ENCODE data around the gene TNNT3.
A peak's percentile ranks its signal among the peaks of the same experiment; 100 is the strongest.

Gene TNNT3

DNA sequence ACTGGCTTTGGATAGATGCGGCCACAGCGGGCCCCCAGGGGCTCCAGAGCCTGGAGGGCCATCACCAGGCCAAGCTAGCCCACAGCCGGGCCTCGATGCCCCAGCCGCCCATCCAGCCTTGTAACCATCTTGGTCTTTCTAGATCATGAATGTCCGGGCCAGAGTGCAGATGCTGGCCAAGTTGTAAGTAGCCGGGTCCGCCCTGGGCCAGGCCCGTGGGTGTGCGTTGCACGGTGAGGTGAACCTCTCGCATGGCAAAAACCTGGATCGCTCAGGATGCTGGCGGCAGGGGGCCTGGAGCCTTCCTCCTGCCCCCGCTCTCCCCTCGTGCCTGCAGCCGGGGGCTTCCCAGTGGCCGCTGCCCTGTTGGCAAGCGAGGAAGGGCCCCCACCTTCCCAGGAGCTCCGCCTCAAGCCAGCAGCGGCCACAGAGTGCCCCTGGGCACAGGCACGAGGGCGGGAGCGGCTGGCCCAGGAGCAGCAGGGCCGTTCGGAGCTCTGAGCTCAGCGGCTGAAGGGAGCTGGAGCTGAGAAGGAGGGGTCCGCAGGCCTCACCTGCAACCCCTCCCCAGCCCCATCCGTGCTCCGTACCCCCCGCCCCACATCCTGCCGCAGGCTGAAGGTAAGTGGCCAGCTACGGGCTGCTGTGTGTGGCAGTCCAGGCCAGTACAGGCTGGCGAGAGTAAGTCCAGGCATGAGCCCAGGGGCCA is 16.7 kb downstream of the TNNT3 start:
- DNase-seq: no peak

DNA sequence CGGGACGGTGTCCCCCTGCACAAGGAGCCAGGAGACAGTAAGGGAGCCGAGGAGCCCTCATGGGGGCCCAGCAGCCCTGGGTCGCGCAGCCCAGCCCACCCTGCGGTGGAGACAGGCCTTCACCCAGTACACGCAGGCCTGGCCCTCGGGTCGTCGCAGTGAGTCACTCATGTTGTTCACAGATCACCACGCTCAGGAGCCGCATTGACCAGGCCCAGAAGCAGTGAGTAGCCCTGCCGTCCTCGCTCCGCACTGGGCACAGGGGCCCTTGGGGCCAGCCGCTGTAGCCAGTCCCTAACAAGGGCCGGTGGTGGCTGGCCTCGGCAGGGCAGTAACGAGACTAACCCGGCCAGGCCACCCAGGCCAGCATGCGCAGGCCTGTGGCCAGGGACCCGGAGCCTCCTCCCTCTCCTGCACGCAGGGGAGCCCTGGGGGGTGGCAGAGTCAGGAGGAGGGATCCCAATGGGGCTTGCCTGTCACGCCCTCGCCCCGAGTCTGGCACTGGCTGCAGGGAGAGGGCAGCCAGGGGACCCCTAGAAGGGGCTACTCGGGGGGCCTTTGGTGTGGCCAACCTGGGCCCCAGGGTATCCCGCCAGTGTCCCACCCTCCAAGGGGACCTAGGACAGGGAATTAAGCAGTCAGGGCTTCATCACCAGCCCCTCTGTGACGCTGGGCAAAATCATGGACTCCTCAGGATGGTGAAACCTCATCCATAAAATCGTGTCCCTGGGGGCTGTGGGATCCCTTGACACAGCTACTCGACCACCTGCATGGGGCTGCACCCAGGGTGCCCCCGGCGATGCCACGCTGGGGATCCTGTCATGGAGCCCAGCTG is 17.5 kb downstream of the TNNT3 start:
- peak in 1 of 5 donors; percentile 9 for DNase-seq

DNA sequence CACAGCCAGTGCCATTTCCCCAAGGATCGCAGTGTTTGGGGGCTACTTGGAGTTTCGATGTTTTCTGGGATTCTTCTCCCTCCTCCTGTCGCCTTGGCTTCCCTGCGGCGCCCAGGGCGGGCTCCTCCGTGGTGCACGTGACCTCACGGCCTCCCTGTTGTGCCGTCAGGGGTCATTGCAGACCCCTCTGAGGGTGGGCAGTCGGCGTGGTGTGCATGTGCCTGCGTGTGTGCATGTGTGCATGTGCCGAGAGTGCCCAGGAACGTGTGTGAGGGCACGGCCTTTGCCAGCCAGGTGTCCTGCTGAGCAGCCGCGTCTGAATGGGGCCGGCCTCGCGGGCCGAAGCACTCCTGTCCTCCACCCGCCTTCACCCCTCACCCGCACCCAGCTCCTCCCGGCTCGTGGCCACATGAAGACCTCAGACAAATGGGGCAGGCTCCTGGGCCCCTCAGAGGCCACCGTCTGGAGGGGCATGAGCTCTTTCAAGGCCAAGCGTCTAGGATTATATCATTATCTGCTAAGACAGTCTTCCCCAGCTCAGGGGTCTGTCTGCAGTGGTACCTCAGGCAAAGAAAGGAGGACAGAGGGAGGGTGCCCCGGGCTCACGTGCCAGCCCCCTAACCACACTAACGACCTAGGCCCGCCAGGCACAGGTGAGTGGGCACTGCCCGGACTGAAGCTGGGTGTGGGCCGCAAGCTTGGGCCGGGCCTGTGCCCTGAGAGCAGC is 18.3 kb downstream of the TNNT3 start:
- DNase-seq: peak in 1 of 5 donors; percentile 8

DNA sequence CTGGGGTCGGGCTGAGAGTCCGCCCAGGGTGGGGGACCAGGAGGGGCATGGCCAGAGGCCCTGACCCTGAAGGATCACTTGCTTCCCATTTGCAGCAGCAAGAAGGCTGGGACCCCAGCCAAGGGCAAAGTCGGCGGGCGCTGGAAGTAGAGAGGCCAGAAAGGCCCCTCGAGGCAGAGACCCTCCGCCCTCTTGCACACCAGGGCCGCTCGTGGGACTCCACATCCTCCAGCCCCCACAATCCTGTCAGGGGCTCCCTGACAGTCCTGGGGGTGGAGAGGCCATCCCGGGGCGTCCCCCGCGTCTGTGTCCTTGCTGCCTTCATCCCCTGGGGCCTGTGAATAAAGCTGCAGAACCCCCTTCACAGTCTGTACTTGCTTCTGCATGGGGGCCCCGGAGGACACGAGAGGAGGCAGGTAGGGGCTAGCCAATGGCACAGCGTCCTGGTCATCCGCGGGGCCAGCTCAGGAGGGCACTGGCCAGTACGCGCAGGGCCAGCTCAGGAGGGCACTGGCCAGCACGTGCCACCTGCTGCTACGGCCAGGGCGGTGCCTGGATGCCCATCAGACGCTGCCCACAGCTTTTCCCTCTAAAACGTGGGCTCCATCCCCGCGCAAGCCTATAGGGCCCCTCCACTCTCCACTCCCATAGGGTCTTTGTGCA is 19.0 kb downstream of the TNNT3 start:
- peak in 1 of 5 donors; percentile 8 for DNase-seq

DNA sequence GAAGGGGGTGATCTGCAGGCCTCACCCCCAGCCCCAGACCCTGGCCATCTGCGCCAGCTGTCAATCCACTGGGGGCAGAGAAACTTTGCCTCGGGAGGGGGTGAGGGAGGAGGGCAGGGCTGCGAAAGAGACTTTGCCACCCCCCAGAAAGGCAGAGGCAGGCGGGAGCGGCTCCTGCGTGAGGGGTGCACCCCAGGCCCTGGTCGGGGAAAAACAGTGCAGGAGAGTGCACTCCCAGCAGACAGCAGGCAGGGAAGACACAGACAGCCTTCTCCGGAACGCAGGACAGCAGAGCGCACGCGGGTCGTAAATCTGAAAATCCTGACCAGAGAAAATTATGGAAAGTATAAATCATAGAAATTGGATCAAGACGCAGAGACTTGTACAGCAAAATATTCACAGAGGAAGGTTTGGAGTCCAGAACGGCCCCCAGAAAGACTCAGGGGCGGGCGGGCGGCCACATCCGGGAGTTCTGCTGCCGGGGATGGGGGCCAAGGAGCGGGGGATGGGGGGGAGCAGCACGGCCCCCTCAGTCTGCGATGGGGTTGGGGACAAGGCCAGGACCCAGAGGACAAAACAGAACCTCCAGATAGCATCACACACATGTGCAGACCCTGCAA is 19.6 kb downstream of the TNNT3 start:
- DNase-seq: peak in 1 of 5 donors; percentile 6

DNA sequence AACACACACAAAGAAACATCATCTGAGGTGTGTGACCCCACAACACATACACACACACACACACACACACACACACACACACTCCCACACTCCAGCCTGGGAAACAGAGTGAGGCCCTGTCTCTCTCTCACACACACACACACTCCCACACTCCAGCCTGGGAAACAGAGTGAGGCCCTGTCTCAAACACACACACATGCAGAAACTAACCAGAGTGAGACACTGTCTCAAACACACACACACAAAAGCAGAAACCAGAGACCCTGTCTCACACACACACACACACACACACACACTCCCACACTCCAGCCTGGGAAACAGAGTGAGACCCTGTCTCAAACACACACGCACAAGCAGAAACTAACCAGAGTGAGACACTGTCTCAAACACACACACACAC is 20.3 kb downstream of the TNNT3 start:
- peak in 1 of 5 donors; percentile 1 for DNase-seq

DNA sequence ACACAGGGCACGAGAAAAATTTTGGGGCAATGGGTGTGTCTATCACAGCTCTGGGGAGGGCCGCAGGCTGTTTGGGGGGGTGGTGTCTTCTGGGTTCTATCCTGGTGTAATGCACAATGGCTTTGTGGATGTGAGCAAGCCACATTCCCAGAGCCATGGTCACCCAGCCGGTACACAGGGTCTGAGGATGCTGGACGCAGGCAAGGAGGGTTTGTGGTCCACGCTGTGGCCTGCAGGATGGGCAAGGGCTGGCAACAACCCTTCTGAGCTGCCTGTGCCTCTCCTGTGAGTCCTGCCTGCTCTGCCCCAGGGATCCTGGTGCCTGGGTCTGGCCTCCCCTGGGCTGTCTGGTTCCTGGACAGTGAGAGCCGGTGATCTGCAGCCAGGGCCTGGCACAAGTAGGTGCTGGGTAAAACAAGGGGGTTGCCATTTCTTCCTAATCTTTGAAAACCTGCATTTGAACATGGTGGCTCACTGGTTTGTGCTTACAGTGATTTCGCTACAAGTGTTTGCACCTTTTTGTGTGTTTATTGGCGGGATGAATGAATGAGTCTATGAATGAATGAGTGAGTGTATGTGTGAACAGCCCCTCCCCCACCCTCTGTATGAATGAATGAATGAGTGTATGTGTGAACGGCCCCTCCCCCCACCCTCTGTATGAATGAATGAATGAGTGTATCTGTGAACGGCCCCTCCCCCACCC is 23.2 kb downstream of the TNNT3 start:
- DNase-seq: peak in 1 of 5 donors; percentile 3

DNA sequence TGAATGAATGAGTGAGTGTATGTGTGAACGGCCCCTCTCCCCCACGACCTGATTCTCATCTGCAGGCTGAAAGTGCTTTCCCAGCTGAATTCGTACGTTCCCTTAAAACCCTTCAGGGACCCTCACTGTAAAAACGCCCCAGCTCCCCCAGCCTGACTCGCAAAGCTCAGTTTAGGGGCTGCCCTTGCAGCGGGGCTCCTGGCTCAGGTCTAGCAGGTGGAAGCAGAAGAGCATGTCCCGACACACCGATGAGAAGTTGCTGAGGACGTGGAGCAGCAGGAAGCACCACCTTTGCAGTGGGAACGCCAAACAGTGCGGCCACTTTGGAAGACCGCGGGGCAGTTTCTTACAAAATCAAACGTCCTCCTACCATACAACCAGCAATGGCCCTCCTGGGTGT is 24.1 kb downstream of the TNNT3 start:
- peak in 1 of 5 donors; percentile 5 for DNase-seq

DNA sequence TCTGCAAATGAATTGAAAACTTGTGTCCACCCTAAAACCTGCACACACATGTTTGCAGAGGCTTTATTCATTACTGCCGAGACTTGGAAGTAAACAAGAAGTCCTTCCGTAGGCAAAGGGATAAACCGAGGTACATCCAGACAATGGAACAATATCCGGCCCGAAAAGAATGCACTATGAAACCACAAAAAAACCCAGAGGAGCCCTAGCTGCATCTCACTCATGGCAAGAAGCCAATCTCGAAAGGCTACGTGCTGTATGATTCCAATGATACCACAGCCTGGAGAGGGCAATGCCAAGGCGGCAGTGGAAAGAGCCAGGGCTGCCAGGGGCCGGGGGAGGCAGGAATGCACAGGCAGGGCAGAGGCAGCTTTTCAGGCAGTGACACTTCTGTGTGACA is 24.5 kb downstream of the TNNT3 start:
- no peak for DNase-seq

DNA sequence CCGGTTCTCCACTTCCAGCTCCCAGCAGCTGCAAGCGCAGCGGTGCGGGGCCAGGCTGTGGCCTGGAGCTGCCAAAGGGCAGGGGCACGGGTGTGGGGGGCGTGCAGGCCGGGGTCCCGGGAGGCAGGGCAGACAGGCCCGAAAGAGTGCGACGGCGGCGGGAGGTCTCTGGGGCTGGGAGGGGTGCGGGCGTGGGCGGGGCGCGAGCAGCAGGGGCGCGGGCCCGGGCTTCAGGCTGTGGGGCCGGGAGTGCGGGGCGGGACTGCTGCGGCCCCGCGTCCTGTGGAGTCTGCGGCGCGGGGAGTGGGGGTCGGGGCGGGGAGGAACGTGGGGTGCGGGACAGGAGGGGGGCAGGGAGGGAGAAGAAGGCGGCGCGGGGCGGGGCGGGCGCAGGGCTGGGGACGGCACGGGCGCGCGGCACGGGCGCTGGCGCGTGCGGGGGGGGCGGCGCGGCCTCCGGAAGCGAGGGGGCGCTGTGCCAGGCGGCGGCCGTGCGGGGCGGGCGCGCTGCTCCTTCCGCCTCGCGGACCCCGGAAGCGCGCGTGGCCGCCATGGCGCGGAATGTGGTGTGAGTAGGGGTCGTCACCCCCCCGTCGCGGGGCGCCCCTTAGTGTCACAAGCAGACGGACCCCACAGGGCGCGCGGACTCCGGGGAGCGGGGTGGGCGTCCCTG is 27.4 kb downstream of the TNNT3 start, which contains the start of gene MRPL23:
MRPL23 (plus strand) TSS at position 521 of the 673 bp plus-strand sequence; CDS start at position 552, 31 bp downstream.
- DNase-seq: peak in 2 of 5 donors; percentile 18 to 41

DNA sequence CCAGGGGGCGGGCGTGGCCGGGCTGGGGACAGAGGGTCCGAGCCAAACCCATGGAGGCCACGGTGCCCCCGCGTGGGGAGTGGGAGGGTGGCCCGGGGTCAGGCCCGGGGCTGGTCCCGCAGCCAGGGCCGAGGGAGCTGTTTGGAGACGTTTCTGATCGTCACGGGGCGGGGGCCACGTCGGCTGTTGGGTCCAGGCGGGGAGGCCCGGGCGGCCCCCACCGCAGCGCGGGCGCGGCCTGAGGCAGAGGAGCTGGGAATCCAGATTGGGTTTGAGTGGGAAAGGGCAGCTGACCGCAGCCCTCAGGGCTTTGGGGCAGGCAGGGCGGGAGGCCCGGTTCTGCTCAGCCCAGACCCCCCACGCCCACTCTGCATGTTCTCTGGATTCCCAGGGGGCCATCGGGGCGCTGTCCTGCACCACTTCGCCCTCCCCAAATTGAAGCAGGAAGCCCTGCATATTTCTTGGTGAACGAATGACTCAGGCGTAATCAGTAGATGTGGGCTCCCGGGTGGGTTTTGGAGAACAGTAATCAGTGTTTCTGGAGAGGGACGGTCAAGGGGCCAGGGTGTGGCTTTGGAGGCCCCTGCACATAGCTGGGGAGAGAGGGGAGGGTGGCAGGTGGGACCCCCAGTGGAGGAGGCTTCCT is 28.2 kb downstream of the TNNT3 start:
- no peak for DNase-seq

DNA sequence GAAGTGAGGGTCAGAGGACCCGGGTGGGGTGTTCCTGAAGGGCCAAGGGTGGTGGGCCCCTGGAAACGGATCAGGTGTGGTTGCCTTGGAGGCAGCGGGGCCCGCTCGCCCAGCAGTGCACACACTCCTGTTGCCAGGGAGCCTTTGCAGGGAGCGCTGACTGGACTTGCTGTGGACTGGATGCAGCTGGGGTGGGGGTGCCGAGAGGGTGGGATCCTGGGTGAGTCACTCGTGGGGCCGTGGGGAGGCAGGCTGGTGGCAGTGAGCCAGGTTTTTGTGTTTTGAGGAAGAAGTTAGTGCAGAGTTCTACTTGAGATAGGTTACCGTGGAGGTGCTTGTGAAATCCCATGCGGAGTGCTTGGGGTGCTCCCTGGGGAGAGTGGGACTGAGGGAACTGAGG is 28.9 kb downstream of the TNNT3 start:
- no peak for DNase-seq

DNA sequence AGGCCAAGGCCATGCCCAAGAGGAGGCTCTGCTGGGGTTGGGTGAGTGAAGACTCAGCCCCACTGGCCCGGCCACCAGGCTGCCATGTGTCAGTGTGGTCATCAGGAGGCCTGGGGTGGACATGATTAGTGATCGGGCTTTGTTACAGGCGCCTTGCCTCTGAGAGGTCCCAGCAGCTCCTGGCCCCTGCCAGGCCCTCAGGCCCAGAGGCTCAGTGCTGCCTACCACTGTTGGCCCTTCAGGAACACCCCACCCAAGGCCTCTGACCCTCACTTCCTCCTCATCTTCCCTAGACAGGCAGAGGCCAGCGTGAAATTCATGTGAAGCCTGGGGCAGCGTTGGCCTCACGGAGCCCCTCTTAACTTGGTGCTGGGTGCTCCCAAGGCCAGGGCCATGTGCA is 29.8 kb downstream of the TNNT3 start:
- DNase-seq: no peak

DNA sequence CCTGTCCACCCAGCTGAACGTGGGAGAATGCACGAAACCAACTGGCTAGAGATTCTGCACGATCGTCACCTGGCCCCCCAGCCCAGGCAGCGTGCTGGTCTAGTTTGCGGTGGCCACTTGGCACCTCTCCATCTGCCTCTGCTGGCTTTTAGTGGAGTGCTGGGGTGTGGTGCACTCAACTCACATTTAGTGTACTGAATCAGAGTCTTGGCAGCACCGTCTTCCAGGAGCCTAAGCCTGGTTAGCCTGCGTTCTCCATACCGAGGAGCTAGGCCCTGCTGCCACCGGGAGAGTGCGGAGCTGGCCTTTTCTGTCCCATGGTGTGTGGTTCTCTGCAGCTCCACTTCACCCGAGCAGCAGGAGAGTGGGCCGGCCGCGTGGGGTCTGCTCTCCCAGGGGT is 30.4 kb downstream of the TNNT3 start:
- DNase-seq: no peak

DNA sequence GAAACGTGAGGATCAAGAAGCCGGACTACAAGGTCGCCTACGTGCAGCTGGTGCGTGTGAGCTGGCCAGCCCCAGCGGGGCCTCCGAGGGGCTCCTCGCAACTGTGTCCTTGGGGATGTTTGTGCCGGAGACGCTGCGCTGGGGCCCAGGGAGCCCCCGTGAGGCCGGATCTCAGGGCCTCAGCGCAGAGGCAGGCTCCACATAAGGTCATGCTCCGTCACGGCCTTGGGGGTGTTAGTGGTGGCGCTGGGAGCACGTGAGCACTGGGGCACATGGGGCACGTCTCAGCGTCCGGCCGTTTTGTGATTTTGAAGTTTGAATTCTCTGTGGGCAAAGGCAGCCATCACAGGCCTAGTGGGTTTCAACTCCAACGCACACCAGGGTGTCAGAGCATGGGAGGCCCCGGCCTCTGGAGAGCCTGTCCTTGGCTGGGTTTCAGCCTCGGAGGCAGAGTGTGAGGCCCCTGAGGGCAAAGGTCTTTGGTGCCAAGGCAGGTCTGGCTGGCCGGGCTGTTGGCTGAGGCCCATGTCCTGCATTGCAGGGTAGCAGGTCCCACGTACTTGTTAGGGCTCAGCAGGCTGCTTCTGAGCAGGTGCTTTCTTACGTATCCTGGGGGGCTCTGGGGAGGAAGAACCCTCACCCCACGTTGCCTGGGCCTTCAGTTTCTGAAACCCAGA is 33.4 kb downstream of the TNNT3 start:
- DNase-seq: no peak

DNA sequence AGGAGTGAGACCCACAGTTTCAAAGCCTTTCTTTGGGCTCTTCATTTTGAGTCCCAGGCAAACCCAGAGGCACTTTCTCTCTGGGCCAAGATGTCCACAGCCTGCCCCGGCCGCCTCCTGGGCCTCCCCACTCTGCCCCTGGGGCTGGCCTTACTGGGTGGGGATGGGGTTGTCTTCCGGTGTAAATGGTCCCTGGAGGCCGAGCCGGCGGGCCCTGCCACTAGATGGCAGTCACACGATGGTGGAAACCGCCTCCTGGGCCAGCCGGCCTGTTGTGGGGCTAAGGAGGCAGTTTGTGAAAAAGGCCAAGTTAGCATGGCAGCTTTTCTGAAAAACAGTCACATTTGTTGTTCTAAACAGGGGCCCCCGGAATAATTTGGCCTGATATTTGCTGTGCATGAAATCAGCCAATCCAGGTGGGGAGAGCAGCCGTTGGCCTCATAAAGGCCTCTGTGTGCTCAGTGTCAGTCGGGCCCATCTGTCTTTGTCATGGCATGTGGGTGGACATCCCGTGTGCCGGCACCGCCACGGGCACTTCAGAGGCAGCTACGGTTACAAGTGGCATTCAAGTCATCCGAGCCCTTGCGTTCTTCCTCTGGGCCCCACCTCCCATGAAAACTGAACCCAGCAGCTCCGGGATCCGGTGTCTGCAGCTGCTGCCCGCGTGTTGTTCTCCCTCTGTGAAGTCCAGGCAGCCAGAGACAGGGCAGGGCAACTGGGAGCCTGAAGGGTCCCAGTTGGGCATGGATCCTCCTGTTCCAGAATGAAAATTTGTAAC is 34.2 kb downstream of the TNNT3 start:
- DNase-seq: no peak

DNA sequence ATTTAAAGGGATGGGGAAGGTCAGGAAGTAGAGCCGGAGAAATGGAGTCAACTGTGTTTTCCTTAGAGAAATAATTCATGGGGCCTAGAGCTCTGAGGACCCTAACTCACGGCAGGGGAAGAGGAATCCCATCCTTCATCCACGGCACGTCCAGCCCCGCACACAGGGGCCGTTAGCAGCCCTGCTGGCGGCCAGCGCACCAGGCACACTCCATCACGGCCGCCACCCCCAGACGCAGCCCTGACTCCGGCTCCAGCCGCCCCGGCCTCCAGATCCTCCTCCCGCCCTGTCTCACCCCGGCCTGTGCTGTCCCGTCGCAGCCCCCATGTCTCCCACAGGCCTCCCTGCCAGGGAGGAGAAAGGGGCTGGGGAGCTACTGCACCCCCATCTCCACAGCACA is 38.9 kb downstream of the TNNT3 start:
- no peak for DNase-seq

DNA sequence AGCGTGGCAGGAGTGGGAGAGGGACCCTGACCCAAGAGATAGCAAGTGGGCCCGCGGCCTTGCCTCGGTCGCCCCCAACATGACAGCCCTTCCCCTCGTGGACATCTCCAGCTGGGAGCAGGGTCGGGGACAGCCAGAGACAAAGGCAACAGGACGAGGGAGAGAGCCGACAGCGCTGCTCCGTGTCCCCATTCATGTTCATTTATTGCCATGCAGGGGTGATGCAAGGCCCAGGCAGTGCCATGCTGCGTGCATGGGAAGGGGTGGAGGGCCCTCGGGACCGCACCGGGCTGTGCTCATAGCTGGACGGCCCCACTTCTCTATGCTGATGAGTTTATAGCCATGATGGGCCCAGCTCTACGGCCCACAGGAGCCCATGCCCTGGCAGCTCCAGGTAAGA is 40.3 kb downstream of the TNNT3 start:
- no peak for DNase-seq

DNA sequence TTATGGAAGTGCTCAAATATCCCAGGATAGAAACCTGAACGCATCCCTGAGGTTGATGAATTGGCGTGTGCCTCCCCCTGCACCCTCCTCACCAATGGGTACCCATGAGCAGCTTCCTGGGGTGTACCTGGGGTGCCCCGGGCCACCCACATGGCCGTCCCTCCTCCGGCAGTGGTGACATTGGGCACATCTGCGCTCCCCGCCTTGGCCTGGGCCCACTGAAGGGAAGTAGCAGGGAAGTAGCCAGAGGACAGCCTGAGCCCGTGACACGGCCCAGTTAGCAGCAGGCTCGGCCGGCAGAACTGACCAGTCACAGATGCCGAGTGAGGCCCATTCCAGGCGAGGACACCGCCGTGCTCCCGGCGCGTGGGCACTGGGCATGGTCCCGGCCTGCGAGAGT is 44.4 kb downstream of the TNNT3 start:
- no peak for DNase-seq

Measured in T-helper 1 cell (primary cell).